ENCODE data around the gene RUNX2.

- TF ChIP-seq, protein P1, sequence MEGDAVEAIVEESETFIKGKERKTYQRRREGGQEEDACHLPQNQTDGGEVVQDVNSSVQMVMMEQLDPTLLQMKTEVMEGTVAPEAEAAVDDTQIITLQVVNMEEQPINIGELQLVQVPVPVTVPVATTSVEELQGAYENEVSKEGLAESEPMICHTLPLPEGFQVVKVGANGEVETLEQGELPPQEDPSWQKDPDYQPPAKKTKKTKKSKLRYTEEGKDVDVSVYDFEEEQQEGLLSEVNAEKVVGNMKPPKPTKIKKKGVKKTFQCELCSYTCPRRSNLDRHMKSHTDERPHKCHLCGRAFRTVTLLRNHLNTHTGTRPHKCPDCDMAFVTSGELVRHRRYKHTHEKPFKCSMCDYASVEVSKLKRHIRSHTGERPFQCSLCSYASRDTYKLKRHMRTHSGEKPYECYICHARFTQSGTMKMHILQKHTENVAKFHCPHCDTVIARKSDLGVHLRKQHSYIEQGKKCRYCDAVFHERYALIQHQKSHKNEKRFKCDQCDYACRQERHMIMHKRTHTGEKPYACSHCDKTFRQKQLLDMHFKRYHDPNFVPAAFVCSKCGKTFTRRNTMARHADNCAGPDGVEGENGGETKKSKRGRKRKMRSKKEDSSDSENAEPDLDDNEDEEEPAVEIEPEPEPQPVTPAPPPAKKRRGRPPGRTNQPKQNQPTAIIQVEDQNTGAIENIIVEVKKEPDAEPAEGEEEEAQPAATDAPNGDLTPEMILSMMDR (tag by site-specific recombination; IDR thresholded peaks at IDR 0.05): 0 out of 2 replicates have a peak, but pooled peaks have one; percentile 22
- TF ChIP-seq ZNF169 (tag by site-specific recombination; IDR thresholded peaks at IDR 0.05) (no peak), ZBTB8A (tag by site-specific recombination; IDR thresholded peaks at IDR 0.05) (no peak), ZNF530 (tag by site-specific recombination; IDR thresholded peaks at IDR 0.05; ENCODE audit: low read depth) (no peak), ATF2 (tag by site-specific recombination; IDR thresholded peaks at IDR 0.05; ENCODE audit: low read depth) (no peak), SETDB1 (IDR thresholded peaks at IDR 0.05; ENCODE audit: insufficient read length, low read length) (no peak), ZNF132 (tag by site-specific recombination; IDR thresholded peaks at IDR 0.05; ENCODE audit: borderline replicate concordance) (no peak), ZNF18 (tag by site-specific recombination; IDR thresholded peaks at IDR 0.05) (no peak), MYNN (tag by site-specific recombination; IDR thresholded peaks at IDR 0.05; ENCODE audit: borderline replicate concordance) (no peak), ZBTB17 (tag by site-specific recombination; IDR thresholded peaks at IDR 0.05) (no peak), SCRT2 (tag by site-specific recombination; IDR thresholded peaks at IDR 0.05) (no peak), TCF7L2 (IDR thresholded peaks at IDR 0.05; ENCODE audit: borderline replicate concordance, low read depth, low read length) (no peak)
Measured at GRCh38 chr6:45617441-45617840, 289.3 kb downstream of the RUNX2 start.
